ENCODE data around the gene TMEM126B. TPM values are rescaled to one million over a fixed set of nuclear protein-coding genes. Genes with fewer than 3 reads are reported as not detected.
A peak's percentile ranks its signal among the peaks of the same experiment; 100 is the strongest.
"Not testable (repeated sequence)": the region's sequence is repeated elsewhere in the genome, so short reads cannot be mapped to it uniquely, and the experiment has no call there.

Gene TMEM126B
- total RNA-seq, 1 donor from 2014 or later = 63.8 TPM

- intact Hi-C loops (cut with micrococcal nuclease); H3K27ac Mint-ChIP-seq; H3K9me3 Mint-ChIP-seq; DNase-seq (ENCODE audit: low spot score); H3K27me3 Mint-ChIP-seq (ENCODE audit: low read depth); H3K4me3 Mint-ChIP-seq (ENCODE audit: low read depth): not testable (repeated sequence)
- Mint-ChIP-seq H3K4me1 (ENCODE audit: low read depth) (peaks cover 29% of the 10 kb centered on the region), H3K36me3 (ENCODE audit: low read depth) (peaks cover 62% of the 10 kb centered on the region)
Observed at GRCh38 chr11:85654343-85654742, 25.9 kb downstream of the TMEM126B start.

DNA sequence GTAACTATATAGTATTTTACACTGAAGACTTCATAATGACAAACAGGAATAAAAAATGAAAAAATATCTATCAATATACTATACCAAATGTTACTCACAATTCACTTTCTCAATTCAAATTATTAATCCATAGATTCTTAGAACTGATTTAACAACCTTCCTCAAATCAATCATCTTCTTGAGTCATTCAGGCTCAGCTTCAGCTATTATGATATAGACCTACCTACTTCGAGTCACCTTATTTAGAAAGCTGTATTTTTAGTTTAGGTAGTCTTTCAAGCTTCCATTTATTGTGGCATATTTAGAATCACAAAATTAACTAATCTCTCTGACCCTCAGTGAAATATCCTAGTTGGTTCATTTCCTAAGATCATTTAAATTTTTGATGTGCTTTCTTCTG is 28.4 kb downstream of the TMEM126B start:
- Mint-ChIP-seq H3K4me3 (ENCODE audit: low read depth) (no peak overlapping the region), H3K27ac (no peak overlapping the region), H3K4me1 (ENCODE audit: low read depth) (peaks cover 43% of the 10 kb centered on the region), H3K36me3 (ENCODE audit: low read depth) (peaks cover 73% of the 10 kb centered on the region), H3K9me3 (no peaks in the 10 kb centered on the region), H3K27me3 (ENCODE audit: low read depth) (no peaks in the 10 kb centered on the region)
- DNase-seq (ENCODE audit: low spot score) = no peak
- intact Hi-C loops (cut with micrococcal nuclease) = no loop called here

DNA sequence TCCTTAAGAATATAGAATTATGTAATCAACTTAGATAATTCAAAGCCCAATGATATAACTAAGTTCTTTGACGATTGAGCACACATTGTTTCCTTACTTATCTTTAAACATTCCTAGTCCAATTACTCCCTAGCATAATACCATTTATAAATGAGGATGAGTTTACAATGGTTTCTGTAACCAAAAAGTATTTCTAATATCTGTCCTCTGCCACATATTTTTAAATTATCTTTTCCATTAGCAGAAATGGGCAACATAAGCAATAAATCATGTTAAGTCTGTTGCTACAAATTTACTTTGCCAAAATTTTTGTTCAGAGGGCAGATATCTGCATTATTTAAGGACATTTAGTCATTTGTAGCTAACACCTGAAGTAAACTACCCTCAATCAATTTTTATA is 29.8 kb downstream of the TMEM126B start:
- intact Hi-C loops (cut with micrococcal nuclease) = no loop called here
- H3K4me3 Mint-ChIP-seq (ENCODE audit: low read depth) = no peak overlapping the region
- H3K27me3 Mint-ChIP-seq (ENCODE audit: low read depth) = no peaks in the 10 kb centered on the region
- DNase-seq (ENCODE audit: low spot score) = no peak
- H3K36me3 Mint-ChIP-seq (ENCODE audit: low read depth) = peaks cover 72% of the 10 kb centered on the region
- no peaks in the 10 kb centered on the region for H3K9me3 Mint-ChIP-seq
- no peak overlapping the region for H3K27ac Mint-ChIP-seq
- H3K4me1 Mint-ChIP-seq (ENCODE audit: low read depth) = peaks cover 41% of the 10 kb centered on the region

DNA sequence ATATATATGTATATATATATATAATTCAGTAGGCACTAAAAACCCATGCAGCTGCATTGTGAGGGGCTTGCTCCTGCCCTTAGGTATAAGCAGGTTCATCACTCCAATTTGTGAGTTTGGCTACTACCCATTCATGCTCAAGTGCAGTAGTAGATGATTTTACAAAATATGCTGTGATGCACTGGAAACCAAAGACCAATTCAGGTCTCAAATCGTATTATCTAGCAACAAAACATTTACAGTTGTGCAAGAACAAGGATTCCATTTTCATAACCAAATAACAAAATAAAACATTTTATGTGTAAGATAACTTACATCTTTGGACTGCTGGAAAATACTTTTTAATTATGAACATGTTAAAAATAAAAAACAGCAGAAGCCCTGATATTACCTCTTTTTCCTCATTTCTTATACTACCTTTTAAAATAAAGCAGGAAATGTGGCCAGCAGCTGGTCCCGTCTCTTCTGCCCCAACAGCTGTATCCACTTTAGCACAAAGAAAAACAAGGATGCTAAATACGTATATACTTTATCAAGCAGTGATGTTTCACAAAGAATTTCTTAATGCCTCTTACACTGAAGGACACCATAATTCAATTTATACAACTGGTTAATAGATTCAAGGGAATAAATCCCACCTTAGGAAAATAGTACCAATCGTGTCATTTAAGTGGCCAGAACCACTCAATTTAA is 33.7 kb downstream of the TMEM126B start:
- no peak overlapping the region for H3K27ac Mint-ChIP-seq
- DNase-seq (ENCODE audit: low spot score) = no peak
- H3K4me3 Mint-ChIP-seq (ENCODE audit: low read depth) = peak overlapping the region; percentile 67
- intact Hi-C loops (cut with micrococcal nuclease) = loop anchor here (5.0 kb wide), 2 partner anchors 70 to 405 kb away; partner anchors contain the start of gene PICALM
- H3K4me1 Mint-ChIP-seq (ENCODE audit: low read depth) = peaks cover 45% of the 10 kb centered on the region
- H3K27me3 Mint-ChIP-seq (ENCODE audit: low read depth) = no peaks in the 10 kb centered on the region
- H3K9me3 Mint-ChIP-seq = no peaks in the 10 kb centered on the region
- peaks cover 59% of the 10 kb centered on the region for H3K36me3 Mint-ChIP-seq (ENCODE audit: low read depth)

- intact Hi-C loops (cut with micrococcal nuclease) = loop anchor here (1.0 to 5.0 kb wide), 3 partner anchors 15 to 404 kb away; partner anchors contain the start of gene PICALM
- DNase-seq (ENCODE audit: low spot score) = no peak
Observed at GRCh38 chr11:85663080-85663752, 34.8 kb downstream of the TMEM126B start.

DNA sequence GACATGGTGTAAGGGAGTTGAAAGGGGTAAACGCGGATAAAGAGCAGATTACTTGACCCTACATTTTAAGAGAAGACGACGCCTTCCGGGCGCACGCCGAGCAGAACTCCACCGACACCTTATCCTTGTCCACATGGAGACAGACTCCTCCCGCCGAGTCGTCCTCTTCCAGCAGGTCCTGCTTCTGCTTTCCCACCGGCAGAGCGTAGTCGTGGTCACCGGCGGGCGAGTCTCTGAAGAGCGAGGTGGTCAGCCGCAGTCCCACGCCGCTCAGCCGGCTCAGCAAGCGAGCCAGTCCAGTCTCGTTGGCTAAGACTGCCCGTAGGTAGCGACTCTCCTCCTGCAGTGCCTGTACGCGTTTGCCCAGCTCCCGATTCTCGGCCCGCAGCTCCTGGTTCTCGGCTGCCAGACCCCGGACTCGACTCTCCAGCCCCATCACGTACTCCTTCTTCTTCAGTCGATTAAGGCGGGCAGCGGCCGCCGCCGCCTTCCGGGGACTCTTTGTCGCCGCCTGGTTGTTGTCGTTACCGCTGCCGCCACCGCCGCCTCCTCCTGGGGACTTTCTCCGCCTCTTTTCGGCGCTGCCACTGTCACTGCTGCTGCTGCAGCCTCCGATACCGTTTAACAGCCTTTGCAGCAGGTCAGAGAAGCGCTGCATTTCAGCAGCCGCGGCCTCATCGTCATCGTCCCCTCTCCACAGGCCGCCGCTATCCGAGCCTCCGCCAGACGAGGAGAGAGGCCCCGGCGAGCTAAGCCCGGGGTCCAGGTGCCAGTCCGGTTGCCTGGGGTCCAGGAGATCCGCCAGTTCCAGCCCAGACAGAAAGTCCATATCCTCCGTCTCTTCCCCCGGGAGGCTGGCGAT is 35.6 kb downstream of the TMEM126B start:
- peaks cover 38% of the 10 kb centered on the region for H3K4me1 Mint-ChIP-seq (ENCODE audit: low read depth)
- peaks cover 45% of the 10 kb centered on the region for H3K36me3 Mint-ChIP-seq (ENCODE audit: low read depth)
- DNase-seq (ENCODE audit: low spot score) = peak; percentile 86
- peak overlapping the region; percentile 99 for H3K4me3 Mint-ChIP-seq (ENCODE audit: low read depth)
- H3K27me3 Mint-ChIP-seq (ENCODE audit: low read depth) = no peaks in the 10 kb centered on the region
- intact Hi-C loops (cut with micrococcal nuclease) = loop anchor here (1.0 to 5.0 kb wide), 6 partner anchors 16 to 638 kb away; partner anchors contain the start of genes EED, HIKESHI, PICALM and TMEM126B
- H3K27ac Mint-ChIP-seq = peak overlapping the region; percentile 96
- H3K9me3 Mint-ChIP-seq = no peaks in the 10 kb centered on the region

More at GRCh38 chr11:85663080-85663752, 34.8 kb downstream of the TMEM126B start:
- Mint-ChIP-seq H3K9me3 (no peaks in the 10 kb centered on the region), H3K27ac (peak overlapping the region; percentile 96), H3K4me3 (ENCODE audit: low read depth) (peak overlapping the region; percentile 99), H3K27me3 (ENCODE audit: low read depth) (no peaks in the 10 kb centered on the region), H3K4me1 (ENCODE audit: low read depth) (peaks cover 44% of the 10 kb centered on the region), H3K36me3 (ENCODE audit: low read depth) (peaks cover 53% of the 10 kb centered on the region)

DNA sequence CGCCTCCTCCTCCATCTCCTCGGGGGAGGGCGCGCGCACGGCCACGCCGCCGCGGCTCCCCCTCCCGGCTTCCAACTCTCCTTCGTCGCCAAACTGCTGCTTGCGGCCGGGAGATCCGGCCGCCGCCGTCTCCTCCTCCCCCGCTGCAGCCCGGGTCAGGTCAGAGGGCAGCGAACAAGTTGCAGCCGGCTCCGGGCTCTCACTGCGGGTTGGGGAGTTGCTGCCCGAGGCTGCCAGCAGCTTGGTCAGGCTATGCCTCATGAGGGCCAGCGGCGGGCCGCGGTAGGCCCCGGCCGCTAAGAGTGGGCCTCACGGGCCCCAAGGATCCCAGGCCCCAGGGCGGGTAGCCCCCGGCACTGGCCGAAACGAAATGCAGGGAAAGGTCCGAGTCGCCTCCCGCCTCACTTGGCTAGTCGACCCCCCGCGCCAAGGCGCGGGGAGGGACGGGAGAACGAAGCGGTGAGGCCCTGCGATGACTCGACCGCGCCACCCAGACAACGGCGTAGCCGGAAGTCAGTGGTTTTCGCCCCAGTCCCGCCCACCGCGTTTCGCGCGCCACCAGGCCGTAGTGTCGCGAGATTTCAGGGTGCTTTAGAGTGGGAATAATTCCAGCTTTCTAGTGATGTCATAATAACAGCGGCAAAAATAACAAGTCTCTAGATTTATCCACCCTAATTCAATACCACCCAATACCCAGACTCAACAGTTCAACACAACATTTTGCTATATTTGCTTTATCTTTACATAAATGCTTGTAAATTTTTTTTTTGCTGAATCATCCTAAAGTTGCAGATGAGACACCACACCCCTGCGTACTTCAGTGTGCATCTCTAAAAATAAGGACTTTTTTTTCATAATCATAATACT is 36.5 kb downstream of the TMEM126B start, which contains the start of gene CREBZF:
Gene CREBZF, minus strand, starts transcription at position 515 of the 867 bp plus-strand sequence. Its CDS starts 254 bp downstream, at position 261.
- peak; percentile 94 for DNase-seq (ENCODE audit: low spot score)
- Mint-ChIP-seq H3K4me1 (ENCODE audit: low read depth) (peaks cover 33% of the 10 kb centered on the region), H3K27ac (peak within 1 kb of the TSS; percentile 96), H3K9me3 (no peaks in the 10 kb centered on the region), H3K4me3 (ENCODE audit: low read depth) (peak within 1 kb of the TSS; percentile 99), H3K36me3 (ENCODE audit: low read depth) (peaks cover 38% of the 10 kb centered on the region), H3K27me3 (ENCODE audit: low read depth) (no peaks in the 10 kb centered on the region)
- intact Hi-C loops (cut with micrococcal nuclease) = loop anchor here (1.0 to 5.0 kb wide), 7 partner anchors 37 to 637 kb away; partner anchors contain the start of genes EED, HIKESHI, PICALM and TMEM126B

- Mint-ChIP-seq H3K4me1 (ENCODE audit: low read depth) (peaks cover 24% of the 10 kb centered on the region), H3K9me3 (no peaks in the 10 kb centered on the region), H3K36me3 (ENCODE audit: low read depth) (peaks cover 30% of the 10 kb centered on the region), H3K27ac (peak overlapping the region; percentile 35), H3K4me3 (ENCODE audit: low read depth) (peak overlapping the region; percentile 31), H3K27me3 (ENCODE audit: low read depth) (no peaks in the 10 kb centered on the region)
- DNase-seq (ENCODE audit: low spot score) = no peak
- intact Hi-C loops (cut with micrococcal nuclease) = loop anchor here (1.0 to 2.0 kb wide), 3 partner anchors 85 to 579 kb away; partner anchors contain the start of gene EED
Observed at GRCh38 chr11:85665733-85666132, 37.3 kb downstream of the TMEM126B start.

- Mint-ChIP-seq H3K36me3 (ENCODE audit: low read depth) (peaks cover 20% of the 10 kb centered on the region), H3K4me3 (ENCODE audit: low read depth) (no peak overlapping the region), H3K4me1 (ENCODE audit: low read depth) (peaks cover 16% of the 10 kb centered on the region), H3K27me3 (ENCODE audit: low read depth) (no peaks in the 10 kb centered on the region), H3K9me3 (no peaks in the 10 kb centered on the region), H3K27ac (no peak overlapping the region)
- intact Hi-C loops (cut with micrococcal nuclease) = no loop called here
- no peak for DNase-seq (ENCODE audit: low spot score)
Observed at GRCh38 chr11:85666687-85667086, 38.3 kb downstream of the TMEM126B start.

- no peak overlapping the region for H3K4me3 Mint-ChIP-seq (ENCODE audit: low read depth)
- peaks cover 5% of the 10 kb centered on the region for H3K9me3 Mint-ChIP-seq
- H3K36me3 Mint-ChIP-seq (ENCODE audit: low read depth) = peaks cover 12% of the 10 kb centered on the region
- no peak overlapping the region for H3K27ac Mint-ChIP-seq
- H3K4me1 Mint-ChIP-seq (ENCODE audit: low read depth) = peaks cover 13% of the 10 kb centered on the region
- intact Hi-C loops (cut with micrococcal nuclease) = no loop called here
- H3K27me3 Mint-ChIP-seq (ENCODE audit: low read depth) = no peaks in the 10 kb centered on the region
- DNase-seq (ENCODE audit: low spot score) = no peak
Observed at GRCh38 chr11:85668157-85668556, 39.8 kb downstream of the TMEM126B start.

GRCh38 chr11:85670949-85671663 is 42.7 kb downstream of the TMEM126B start:
- H3K4me1 Mint-ChIP-seq (ENCODE audit: low read depth); H3K4me3 Mint-ChIP-seq (ENCODE audit: low read depth); H3K36me3 Mint-ChIP-seq (ENCODE audit: low read depth); intact Hi-C loops (cut with micrococcal nuclease); H3K27ac Mint-ChIP-seq; DNase-seq (ENCODE audit: low spot score); H3K27me3 Mint-ChIP-seq (ENCODE audit: low read depth): not testable (repeated sequence)
- peaks cover 16% of the 10 kb centered on the region for H3K9me3 Mint-ChIP-seq

All from activated T-helper 2 cell treated with anti-CD3 and anti-CD28 coated beads, Interferon-gamma antibody, Interleukin-2, Interleukin-4, amounts not matched to agents 10 μg/mL and 5 μg/mL and 100 μg/mL, durations not matched to agents 14 hours and 24 hours and 36 hours (primary cell).